OCI-LY3 (cell line): ENCODE data around the gene SREBF1.

Experiments
- H2AFZ ChIP-seq: fragments of 200-600, 300-600 bp; shearing (Covaris generic); 2 replicates; pipeline ENCODE4 v1.6.0; 2014; ENCODE audit warnings: antibody characterized with exemption, low read depth, low read length
- H3K27ac ChIP-seq: fragments of 200-600, 300-600 bp; sonication (generic); 2 replicates; pipeline ENCODE4 v1.5.1; 2014; ENCODE audit warnings: mild to moderate bottlenecking, low read length, moderate library complexity, mixed read lengths
- H3K27me3 ChIP-seq: fragments of 200-600, 300-600 bp; sonication (generic); 2 replicates; pipeline ENCODE4 v1.6.1; 2014; ENCODE audit warnings: low read depth, low read length, mixed read lengths
- H3K36me3 ChIP-seq: fragments of 200-600, 300-600 bp; sonication (generic); replicated peaks from 2 replicates; pipeline ENCODE3; 2014; ENCODE audit warnings: low read depth, low read length, mixed read lengths
- H3K4me1 ChIP-seq: fragments of 300-600, 200-600 bp; sonication (generic); 2 replicates; pipeline ENCODE4 v1.6.1; 2014; ENCODE audit warnings: low read length, mixed read lengths
- H3K4me2 ChIP-seq: fragments of 200-600, 300-600 bp; sonication (generic); 2 replicates; pipeline ENCODE4 v1.6.1; 2014; ENCODE audit warnings: low read length, mixed read lengths
- H3K4me3 ChIP-seq: fragments of 300-600, 200-600 bp; sonication (generic); 2 replicates; pipeline ENCODE4 v1.5.1; 2014; ENCODE audit warnings: antibody characterized with exemption, mild to moderate bottlenecking, low read length, moderate library complexity
- H3K79me2 ChIP-seq: fragments of 300-600, 200-600 bp; shearing (Covaris generic); 2 replicates; pipeline ENCODE4 v1.6.1; 2014; ENCODE audit warnings: mild to moderate bottlenecking, low read length, mixed read lengths
- H3K9ac ChIP-seq: fragments of 300-600, 200-600 bp; shearing (Covaris generic); 2 replicates; pipeline ENCODE4 v1.6.0; 2014; ENCODE audit warnings: mild to moderate bottlenecking, low read length, moderate library complexity
- H3K9me3 ChIP-seq: fragments of 200-600, 300-600 bp; shearing (Covaris generic); 2 replicates; pipeline ENCODE4 v1.6.1; 2014; ENCODE audit warnings: low read length, mixed read lengths; ENCODE audit not compliant: insufficient read depth
- H4K20me1 ChIP-seq: fragments of 200-600, 300-600 bp; sonication (generic); 2 replicates; pipeline ENCODE4 v1.6.1; 2016; ENCODE audit warnings: low read length, mixed read lengths; ENCODE audit not compliant: insufficient read depth
- CTCF ChIP-seq: fragments of 200-600, 300-600 bp; sonication (generic); IDR thresholded peaks from 2 replicates; pipeline ENCODE4 v1.5.1; 2014; ENCODE audit warnings: antibody characterized with exemption, low read length, low read depth
- EZH2phosphoT487 ChIP-seq: fragments of 200-600 bp; shearing (Covaris generic); IDR thresholded peaks from 2 replicates; pipeline ENCODE4 v1.6.1; 2018; ENCODE audit warnings: antibody characterized with exemption, mixed run types, low read depth

Gene SREBF1

GRCh38 chr17:17798010-17798556 is 38.7 kb downstream of the SREBF1 start:
- Histone ChIP-seq H4K20me1 (no peaks in the 10 kb centered on the region), H3K27ac (no peak overlapping the region), H2AFZ (no peak overlapping the region), H3K4me1 (no peaks in the 10 kb centered on the region), H3K9me3 (no peaks in the 10 kb centered on the region), H3K36me3 (no peaks in the 10 kb centered on the region), H3K79me2 (no peaks in the 10 kb centered on the region), H3K4me3 (no peak overlapping the region), H3K9ac (no peak overlapping the region), H3K4me2 (no peak overlapping the region), H3K27me3 (no peaks in the 10 kb centered on the region)
- no peak for TF ChIP-seq CTCF
- TF ChIP-seq EZH2phosphoT487, result no peak

GRCh38 chr17:17797119-17797809 is 39.5 kb downstream of the SREBF1 start:
- H3K79me2 ChIP-seq, result no peaks in the 10 kb centered on the region
- H3K27me3 ChIP-seq, result no peaks in the 10 kb centered on the region
- no peak for TF ChIP-seq EZH2phosphoT487
- TF ChIP-seq CTCF, result no peak
- H3K9ac ChIP-seq, result no peak overlapping the region
- H3K4me2 ChIP-seq, result no peak overlapping the region
- H3K27ac ChIP-seq, result no peak overlapping the region
- no peak overlapping the region for H2AFZ ChIP-seq
- H3K4me1 ChIP-seq, result no peaks in the 10 kb centered on the region
- no peaks in the 10 kb centered on the region for H3K36me3 ChIP-seq
- no peak overlapping the region for H3K4me3 ChIP-seq
- no peaks in the 10 kb centered on the region for H4K20me1 ChIP-seq
- H3K9me3 ChIP-seq, result no peaks in the 10 kb centered on the region

- Histone ChIP-seq H2AFZ (no peak overlapping the region), H3K4me3 (no peak overlapping the region), H3K4me2 (no peak overlapping the region), H3K36me3 (no peaks in the 10 kb centered on the region), H3K27ac (no peak overlapping the region), H3K27me3 (no peaks in the 10 kb centered on the region), H3K9me3 (no peaks in the 10 kb centered on the region), H3K79me2 (no peaks in the 10 kb centered on the region), H3K9ac (no peak overlapping the region), H4K20me1 (no peaks in the 10 kb centered on the region), H3K4me1 (no peaks in the 10 kb centered on the region)
- TF ChIP-seq EZH2phosphoT487 (no peak), CTCF (no peak)
Measured at GRCh38 chr17:17796787-17797061, 40.1 kb downstream of the SREBF1 start.

GRCh38 chr17:17795946-17796786 is 40.6 kb downstream of the SREBF1 start:
- no peak overlapping the region for H2AFZ ChIP-seq
- no peak overlapping the region for H3K9ac ChIP-seq
- H3K4me2 ChIP-seq, result no peak overlapping the region
- no peak overlapping the region for H3K27ac ChIP-seq
- no peaks in the 10 kb centered on the region for H4K20me1 ChIP-seq
- no peaks in the 10 kb centered on the region for H3K4me1 ChIP-seq
- H3K27me3 ChIP-seq, result no peaks in the 10 kb centered on the region
- H3K4me3 ChIP-seq, result no peak overlapping the region
- H3K9me3 ChIP-seq, result no peaks in the 10 kb centered on the region
- no peak for TF ChIP-seq CTCF
- TF ChIP-seq EZH2phosphoT487, result no peak
- H3K36me3 ChIP-seq, result no peaks in the 10 kb centered on the region
- H3K79me2 ChIP-seq, result no peaks in the 10 kb centered on the region
